Gastrocnemius medialis (tissue), 4 donors: ENCODE data around the gene ITGAL. TPM values are rescaled to one million over a fixed set of nuclear protein-coding genes. Genes with fewer than 3 reads are reported as not detected.

ENCODE experiments used
- ATAC-seq, 2 donors: fragments of 150-250 bp; one replicate each; pipeline ENCODE4 v1.9.1; 2016
- DNase-seq, 2 donors: peaks; one replicate each; pipeline ENCODE4 v3.0.0-alpha.2; 2019
- H3K27ac ChIP-seq, 4 donors: fragments of 200-600 bp; sonication (generic); 1 replicate in 1 of 4; 2 replicates in 3 of 4; pipeline ENCODE4 v1.5.1; 2016 to 2018; ENCODE audit warnings: mild to moderate bottlenecking in 2 of 4, moderate library complexity in 1 of 4
- H3K27me3 ChIP-seq, 3 donors: fragments of 200-600 bp; sonication (generic) in 2 of 3; 1 replicate in 1 of 3; 2 replicates in 2 of 3; pipeline versions ENCODE4 v1.5.1 to v1.6.0; 2016 to 2019; ENCODE audit warnings: mild to moderate bottlenecking in 1 of 3, moderate library complexity in 1 of 3
- H3K36me3 ChIP-seq, 2 donors: fragments of 200-600 bp; sonication (generic) in 1 of 2; one replicate each; pipeline ENCODE4 v1.5.1; 2017 to 2018
- H3K4me1 ChIP-seq, 2 donors: fragments of 200-600 bp; sonication (generic) in 1 of 2; one replicate each; pipeline ENCODE4 v1.5.1; 2016 to 2017; ENCODE audit warnings: mild to moderate bottlenecking in 2 of 2
- H3K4me3 ChIP-seq, 4 donors: fragments of 200-600 bp; sonication (generic) in 3 of 4; 1 replicate in 1 of 4; 2 replicates in 3 of 4; pipeline ENCODE4 v1.5.1; 2016 to 2019; ENCODE audit warnings: mild to moderate bottlenecking in 2 of 4
- H3K9me3 ChIP-seq, 3 donors: fragments of 200-600 bp; sonication (generic) in 2 of 3; 1 replicate in 1 of 3; 2 replicates in 2 of 3; pipeline ENCODE4 v1.5.1; 2016 to 2019
- CTCF ChIP-seq, 5 experiments: fragments of 450-650 bp in 3 of 5; fragments of 200-600 bp in 2 of 5; sonication (generic) in 2 of 5; IDR thresholded peaks in 4 of 5; conservative IDR thresholded peaks in 1 of 5; 1 replicate in 4 of 5; 2 replicates in 1 of 5; pipeline ENCODE4 v1.5.1; 2016 to 2019; ENCODE audit warnings: antibody characterized with exemption in 5 of 5, mild to moderate bottlenecking in 3 of 5, moderate library complexity in 3 of 5
- POLR2A ChIP-seq, 2 donors: fragments of 450-650 bp; IDR thresholded peaks; one replicate each; pipeline ENCODE4 v1.6.1; 2017; ENCODE audit warnings: antibody characterized with exemption in 2 of 2, mild to moderate bottlenecking in 2 of 2, moderate library complexity in 2 of 2
- in situ Hi-C, 4 donors: fragments of 200-750 bp; cut with MboI; loops; one replicate each; pipeline versions ENCODE4 v1.15.0 to v1.8.0; 2017; ENCODE audit warnings: low sequenced_read_pairs in 4 of 4
- intact Hi-C: fragments of 100-400 bp; cut with DNase I; formaldehyde crosslinking; loops from one replicate; pipeline ENCODE4 v1.15.1; 2023; ENCODE audit warnings: low total_unique reads
- total RNA-seq, 4 donors: library from RNA; depleted of rRNA; stranded (reverse); fragments of >200 nt; gene quantifications; one replicate each; pipeline versions ENCODE4 v1.1.0 to v1.2.3, GENCODE V29; 2016

ITGAL gene
- total RNA-seq, 4 donors from 2014 or later: 0.16 to 1.9 (median 0.86) TPM; not detected in 1

- Histone ChIP-seq H3K27me3 (no peaks in the 10 kb centered on the region), H3K4me3 (peak overlapping the region; percentile 59 to 66 (median 60)), H3K4me1 (peaks cover 10 to 15% of the 10 kb centered on the region in 2 donors), H3K9me3 (no peaks in the 10 kb centered on the region), H3K27ac (peak overlapping the region; percentile 61 to 77 (median 72)), H3K36me3 (no peaks in the 10 kb centered on the region)
- intact Hi-C loops (no loop called here), in situ Hi-C loops (no loop called here)
- DNase-seq (no peak), ATAC-seq (no peak)
- TF ChIP-seq POLR2A (IDR thresholded peaks at IDR 0.05) (no peak), CTCF (IDR thresholded peaks at IDR 0.05 in 4 of 5, conservative IDR thresholded peaks at IDR 0.05 in 1 of 5) (no peak)
Observed at GRCh38 chr16:30561089-30561816, 88.7 kb downstream of the ITGAL start.

GRCh38 chr16:30562021-30562420 is 89.5 kb downstream of the ITGAL start:
- in situ Hi-C loops (no loop called here), intact Hi-C loops (no loop called here)
- TF ChIP-seq CTCF (IDR thresholded peaks at IDR 0.05 in 4 of 5, conservative IDR thresholded peaks at IDR 0.05 in 1 of 5) (no peak), POLR2A (IDR thresholded peaks at IDR 0.05) (no peak)
- Histone ChIP-seq H3K4me1 (peaks cover 5 to 8% of the 10 kb centered on the region in 2 donors), H3K36me3 (no peaks in the 10 kb centered on the region), H3K27me3 (no peaks in the 10 kb centered on the region), H3K9me3 (no peaks in the 10 kb centered on the region), H3K27ac (peak overlapping the region; percentile 61 to 77 (median 72)), H3K4me3 (peak overlapping the region; percentile 59 to 66 (median 60))
- no peak for DNase-seq
- ATAC-seq: no peak

GRCh38 chr16:30565526-30565925 is 93.0 kb downstream of the ITGAL start:
- Histone ChIP-seq H3K4me3 (no peak overlapping the region), H3K27ac (no peak overlapping the region), H3K9me3 (no peaks in the 10 kb centered on the region), H3K27me3 (no peaks in the 10 kb centered on the region), H3K36me3 (no peaks in the 10 kb centered on the region), H3K4me1 (peaks cover 5 to 8% of the 10 kb centered on the region in 2 donors)
- no peak for ATAC-seq
- intact Hi-C loops: no loop called here
- TF ChIP-seq POLR2A (IDR thresholded peaks at IDR 0.05): no peak
- TF ChIP-seq CTCF (IDR thresholded peaks at IDR 0.05 in 4 of 5, conservative IDR thresholded peaks at IDR 0.05 in 1 of 5): no peak
- in situ Hi-C loops: no loop called here
- DNase-seq: no peak

GRCh38 chr16:30565984-30566383 is 93.4 kb downstream of the ITGAL start:
- peaks cover 9 to 12% of the 10 kb centered on the region in 2 donors for H3K4me1 ChIP-seq
- no peak overlapping the region for H3K27ac ChIP-seq
- intact Hi-C loops (no loop called here), in situ Hi-C loops (no loop called here)
- no peak overlapping the region for H3K4me3 ChIP-seq
- H3K27me3 ChIP-seq: no peaks in the 10 kb centered on the region
- H3K36me3 ChIP-seq: no peaks in the 10 kb centered on the region
- ATAC-seq: no peak
- DNase-seq: no peak
- H3K9me3 ChIP-seq: no peaks in the 10 kb centered on the region
- no peak for TF ChIP-seq CTCF (IDR thresholded peaks at IDR 0.05 in 4 of 5, conservative IDR thresholded peaks at IDR 0.05 in 1 of 5)
- no peak for TF ChIP-seq POLR2A (IDR thresholded peaks at IDR 0.05)
